SHP77 (cell line): ENCODE measurements around the gene AGBL1.

Experiments used
- DNase-seq, 2 experiments: peaks; one replicate each; lab custom pipeline; 2025; lab: John Stamatoyannopoulos, UW

Gene AGBL1

DNA sequence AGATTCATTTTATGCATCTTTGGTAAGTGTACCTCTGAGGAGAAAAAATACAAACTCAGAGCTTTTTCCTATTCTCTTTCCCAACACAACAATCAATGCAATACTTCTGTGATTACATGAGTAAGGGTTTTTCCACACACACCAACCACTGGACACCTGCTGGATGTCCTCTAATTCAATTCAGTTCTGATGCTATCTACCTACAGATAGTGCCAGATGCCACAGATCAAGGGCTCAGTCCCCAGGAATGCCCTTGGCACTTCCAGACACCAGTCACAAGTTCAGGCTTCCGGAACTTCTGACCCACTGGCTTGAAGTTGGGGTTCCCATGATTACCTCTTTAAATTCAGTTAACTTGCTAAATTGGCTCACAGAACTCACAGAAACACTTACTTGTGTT, 511.5 kb downstream of the AGBL1 start:
- no peak for DNase-seq

DNA sequence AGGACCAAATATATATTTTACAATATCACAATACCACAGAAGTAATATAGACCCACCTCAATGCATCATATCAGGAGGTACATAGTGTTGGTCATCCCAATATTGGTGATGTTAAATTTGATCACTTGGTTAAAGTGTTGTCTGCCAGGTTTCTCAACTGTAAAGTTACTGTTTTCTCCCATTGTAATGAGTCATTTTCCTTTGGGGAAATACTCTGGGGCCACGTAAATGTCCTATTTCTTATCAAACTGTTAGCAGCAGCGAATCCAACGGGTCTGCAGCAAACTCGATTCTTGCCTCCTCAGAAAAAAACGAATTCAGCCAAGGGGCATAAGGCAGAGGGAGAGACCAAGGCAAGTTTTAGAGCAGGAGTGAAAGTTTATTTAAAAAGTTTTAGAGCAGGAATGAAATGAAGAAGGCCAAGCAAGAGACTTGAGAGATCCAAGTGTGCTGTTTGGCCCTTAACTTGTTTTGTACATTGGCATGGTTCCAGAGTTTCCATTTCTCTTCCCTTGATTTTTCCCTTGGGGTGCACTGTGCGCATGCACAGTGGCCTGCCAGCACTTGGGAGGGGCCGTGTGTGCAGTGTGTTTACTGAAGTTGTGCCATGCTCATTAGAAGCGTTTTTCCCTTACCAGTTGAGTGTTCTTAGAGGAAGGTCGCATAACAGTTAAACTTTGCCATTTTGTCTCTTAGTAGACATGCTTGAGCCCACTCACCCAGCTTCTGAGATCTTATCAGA, 512.5 kb downstream of the AGBL1 start:
- no peak for DNase-seq

DNA sequence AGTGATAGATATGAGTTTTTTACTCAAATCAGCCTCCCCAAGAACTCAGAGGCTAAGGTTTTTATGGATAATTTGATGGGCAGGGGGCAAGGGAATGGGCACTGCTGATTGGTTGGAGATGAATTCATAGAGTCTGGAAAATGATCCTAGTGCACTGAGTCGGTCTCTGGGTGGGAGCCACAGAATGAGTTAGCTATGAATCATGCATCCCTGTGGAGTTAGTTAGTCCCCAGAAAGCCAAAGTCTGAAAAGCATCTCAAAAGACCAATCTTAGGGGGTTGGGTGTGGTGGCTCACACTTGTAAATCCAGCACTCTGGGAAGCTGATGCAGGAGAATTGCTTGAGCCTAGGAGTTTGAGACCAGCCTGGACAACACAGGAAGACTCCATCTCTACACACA, 516.1 kb downstream of the AGBL1 start:
- no peak for DNase-seq

DNA sequence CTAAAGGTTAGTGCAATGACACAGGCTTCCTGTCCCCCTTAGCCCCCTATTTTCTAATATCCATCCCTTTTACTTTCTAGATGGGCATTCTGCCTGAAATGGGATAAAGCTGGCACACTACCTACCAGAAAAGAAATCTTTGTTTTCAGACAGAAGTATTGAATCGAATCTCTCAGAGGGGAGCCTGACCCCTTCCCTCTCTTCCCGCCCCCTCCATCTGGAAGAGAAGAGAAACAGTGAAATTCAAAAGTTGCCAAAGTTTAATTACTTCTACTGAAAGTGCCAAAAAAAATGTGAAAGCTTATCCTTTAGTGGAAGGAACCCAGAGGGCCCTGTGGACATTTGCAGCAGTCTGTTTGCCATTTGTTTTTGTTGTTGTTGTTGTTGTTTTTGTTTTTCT, 523.8 kb downstream of the AGBL1 start:
- DNase-seq = no peak

- peak; percentile 76 to 89 for DNase-seq
These were observed 529.0 kb downstream of the AGBL1 start for GRCh38 chr15:86608461-86609205.

DNA sequence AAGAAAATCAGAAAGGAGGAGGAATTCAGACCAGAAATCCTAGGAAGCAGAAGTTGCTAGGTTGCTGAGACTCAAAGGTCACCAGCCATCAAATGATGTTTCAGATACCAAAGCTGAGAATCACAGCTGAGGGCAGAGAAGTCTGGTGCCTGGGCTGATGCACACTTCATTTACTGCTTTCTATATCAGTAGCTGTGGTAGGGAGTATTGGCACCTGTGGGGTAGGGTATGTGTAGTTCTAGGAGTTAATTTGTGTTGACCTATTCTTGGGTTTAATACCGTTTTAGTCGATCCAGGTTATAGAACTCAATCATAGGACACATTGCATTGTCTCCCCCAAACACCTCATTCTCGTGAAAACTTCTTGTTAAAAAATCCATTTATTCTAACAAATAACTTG, 529.6 kb downstream of the AGBL1 start:
- DNase-seq = no peak

GRCh38 chr15:86610038-86610437, 530.4 kb downstream of the AGBL1 start:
- DNase-seq = no peak

DNA sequence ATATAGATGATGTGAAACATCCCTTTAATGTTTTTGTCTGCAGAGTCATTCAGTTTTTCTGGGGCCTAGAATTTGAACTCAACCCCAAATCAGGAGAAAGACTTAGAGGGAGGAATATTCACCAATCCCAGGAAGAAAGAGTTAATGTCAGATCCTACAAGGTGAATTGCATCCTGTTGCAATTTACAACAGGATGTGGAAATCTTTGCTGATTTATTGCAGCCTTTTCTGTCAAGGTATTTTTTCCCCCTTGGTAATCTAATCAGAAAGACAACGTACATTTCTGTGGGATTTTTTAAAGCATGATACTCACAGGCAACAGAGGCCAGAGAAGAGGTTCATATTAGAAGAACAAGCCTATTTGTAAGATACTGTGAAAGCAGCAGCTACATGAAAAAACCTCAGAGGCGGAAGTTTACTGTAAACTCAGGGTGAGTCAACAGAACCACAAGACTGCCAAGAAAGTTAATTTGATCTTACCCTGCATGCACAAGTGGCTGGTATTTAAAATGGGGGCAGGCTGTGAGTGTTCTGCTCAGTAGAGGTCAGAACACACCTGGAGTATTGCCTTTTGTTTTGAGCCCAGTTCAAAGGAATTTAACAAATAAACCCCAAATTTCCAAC, 531.9 kb downstream of the AGBL1 start:
- no peak for DNase-seq

DNA sequence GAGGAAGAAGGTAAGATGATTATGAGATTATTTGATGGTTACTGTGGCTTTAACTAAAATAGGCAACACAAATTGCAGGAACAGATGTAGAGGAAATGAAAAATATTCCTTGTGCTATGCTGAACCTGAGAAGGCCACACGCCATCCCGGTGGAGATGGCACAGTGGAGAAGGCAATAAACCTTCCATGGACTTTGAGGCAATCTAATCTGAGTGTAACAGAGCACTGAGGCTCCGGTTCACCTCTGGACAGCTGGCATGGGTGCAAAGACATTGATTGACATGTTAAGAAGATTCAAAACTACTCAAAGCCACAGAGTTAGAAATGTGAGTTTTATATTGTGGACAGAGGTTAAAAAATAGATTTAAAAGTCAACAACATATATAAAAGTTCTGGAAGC, 535.7 kb downstream of the AGBL1 start:
- no peak for DNase-seq

DNA sequence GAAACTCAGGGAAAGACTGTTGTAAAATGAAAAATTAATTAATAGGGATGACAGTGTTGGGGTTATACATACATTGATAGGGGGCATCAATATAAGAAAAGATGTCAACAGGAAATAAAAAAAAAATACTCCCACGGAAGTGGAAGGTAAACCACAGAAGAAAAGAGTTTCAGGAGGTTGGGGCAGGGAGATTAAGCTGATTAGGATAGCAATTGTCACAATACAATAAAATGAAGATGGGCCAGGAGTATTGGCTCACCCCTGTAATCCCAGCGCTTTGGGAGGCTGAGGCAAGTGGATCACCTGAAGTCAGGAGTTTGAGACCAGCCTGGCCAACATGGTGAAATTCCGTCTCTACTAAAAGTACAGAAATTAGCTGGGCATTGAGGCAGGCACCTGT, 536.1 kb downstream of the AGBL1 start:
- no peak for DNase-seq

GRCh38 chr15:86616771-86617170, 537.1 kb downstream of the AGBL1 start:
- no peak for DNase-seq

DNA sequence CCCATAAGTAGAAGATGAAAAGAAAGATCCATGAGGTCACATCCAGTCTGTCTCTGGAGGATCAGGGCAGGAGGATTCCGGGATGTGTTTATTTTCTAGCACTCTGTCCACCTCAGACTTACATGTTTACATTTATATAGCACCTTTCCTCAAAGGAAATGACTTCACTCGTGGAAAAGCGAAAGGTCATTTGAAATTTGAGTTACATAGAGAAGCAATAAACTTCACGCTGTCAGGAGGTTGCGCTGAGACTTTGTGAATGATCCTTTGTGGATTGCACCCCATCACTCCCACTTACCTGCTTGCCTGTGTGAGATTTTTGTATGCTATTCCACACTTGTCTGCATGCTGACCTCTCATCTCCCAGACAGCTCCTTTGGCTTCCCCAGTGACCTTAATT, 540.5 kb downstream of the AGBL1 start:
- DNase-seq = no peak

DNA sequence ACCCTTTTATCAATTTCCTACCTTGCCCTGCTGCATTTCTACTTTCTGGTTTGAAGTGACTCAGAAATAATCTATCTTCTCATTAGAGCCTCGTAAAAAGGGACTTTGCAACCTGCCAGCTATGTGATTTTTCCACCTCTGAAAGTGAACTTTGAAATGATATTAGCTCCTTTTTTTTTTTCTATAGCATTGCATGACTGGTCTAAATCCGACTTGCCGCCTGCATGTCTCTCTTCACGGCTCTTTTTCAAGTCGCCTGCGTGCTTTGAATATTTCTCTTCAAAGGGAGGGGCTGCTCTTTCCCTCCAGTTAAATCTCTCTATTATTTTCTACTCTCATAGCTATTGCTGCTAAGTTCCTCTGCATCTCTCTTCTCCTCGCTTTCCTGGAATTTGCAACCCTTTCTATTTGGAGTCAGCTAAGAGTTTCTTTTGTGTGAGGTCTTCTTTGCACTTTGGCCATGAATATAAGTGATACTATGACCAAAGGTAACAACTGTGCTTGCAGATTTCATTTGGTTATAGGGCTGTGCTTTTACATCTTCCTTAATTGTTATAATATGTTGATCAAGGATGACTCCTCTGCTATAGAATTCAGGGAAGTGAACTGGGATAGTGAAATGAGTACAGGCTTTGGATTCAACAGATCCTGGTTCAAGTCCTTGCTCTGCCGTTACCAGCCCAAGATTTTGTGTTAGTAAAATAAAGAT, 541.1 kb downstream of the AGBL1 start:
- no peak for DNase-seq

- DNase-seq = no peak
These were observed 543.6 kb downstream of the AGBL1 start for GRCh38 chr15:86623236-86623635.

DNA sequence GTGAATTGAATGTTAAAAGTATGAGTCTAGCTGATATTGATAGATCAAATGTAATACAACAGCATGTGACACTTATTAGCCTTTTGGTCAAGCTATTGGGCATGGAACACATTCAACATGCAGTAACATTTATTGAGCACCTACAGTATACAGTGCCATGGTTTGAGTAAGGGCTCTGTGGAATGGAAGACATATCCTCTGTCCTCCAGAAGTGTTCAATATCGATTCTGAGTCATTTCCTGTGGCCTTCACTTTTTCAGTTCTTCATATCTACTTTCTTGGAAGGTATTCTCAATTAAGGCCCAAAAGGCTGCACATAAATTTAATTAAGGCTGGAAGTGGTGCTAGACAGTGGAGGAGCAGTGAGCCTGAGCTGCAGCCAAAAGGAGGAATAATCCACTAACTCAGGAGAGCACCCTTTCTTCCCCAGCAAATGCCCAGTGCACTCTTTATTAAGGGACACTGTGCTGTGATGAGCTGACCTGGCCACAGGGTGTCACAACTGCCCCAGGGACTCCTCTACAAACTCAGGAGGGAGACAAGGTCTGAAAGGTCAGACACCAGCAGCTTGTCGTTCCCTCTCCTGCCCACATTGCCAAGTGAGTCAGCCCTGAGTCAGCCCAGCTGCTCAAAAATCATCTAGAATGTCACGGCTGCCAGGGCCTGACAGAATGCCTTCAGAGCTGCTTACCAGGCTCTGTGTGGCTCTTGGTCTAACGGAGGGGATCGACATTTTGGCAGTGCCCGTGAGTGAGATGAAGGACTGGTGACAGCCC, 544.8 kb downstream of the AGBL1 start:
- peak; percentile 92 to 95 for DNase-seq

DNA sequence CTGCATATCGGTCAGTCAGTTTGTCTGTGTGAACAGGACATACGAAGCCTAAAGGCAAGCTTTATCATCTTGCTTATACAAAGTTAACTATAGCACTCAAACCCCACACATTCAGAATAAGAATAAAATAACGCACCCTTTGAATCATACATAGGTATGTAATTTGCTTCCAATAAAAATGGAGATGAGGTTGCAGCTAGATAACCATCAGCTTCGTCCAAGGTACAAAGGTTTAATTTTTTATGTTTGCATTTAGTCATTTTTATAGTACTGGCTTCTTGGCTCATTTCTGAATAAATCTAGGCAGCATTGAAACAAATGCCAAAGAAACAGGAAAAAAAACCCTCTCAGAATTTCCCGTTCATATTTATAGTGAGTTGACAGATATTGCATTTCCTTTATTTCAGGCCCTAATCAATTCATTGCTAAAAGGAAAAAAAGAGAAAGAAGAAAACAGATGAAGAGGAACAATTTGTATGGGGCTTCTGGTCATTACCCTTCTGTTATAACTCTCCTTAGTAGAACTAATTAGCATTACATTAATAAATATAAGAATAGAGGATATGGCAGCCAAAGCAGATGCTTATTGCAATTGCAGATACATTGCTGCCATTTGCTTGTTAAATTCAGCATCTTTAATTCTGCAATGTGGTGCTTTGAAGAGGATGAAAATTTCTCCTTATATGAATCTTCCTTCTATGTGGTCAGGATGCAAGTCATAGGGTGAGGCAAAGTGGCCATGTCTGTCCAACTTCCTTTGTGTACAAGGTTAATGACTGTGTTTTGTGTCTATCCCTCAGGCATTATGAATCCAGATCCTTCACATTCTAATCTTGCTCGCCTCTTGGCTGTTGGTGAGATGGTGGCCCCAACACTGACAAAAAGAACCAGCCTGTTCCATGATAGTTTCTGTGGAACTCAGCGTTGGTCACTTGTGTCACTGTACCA, 550.0 kb downstream of the AGBL1 start:
- DNase-seq = no peak

- DNase-seq = no peak
These were observed 551.3 kb downstream of the AGBL1 start for GRCh38 chr15:86630946-86631345.

GRCh38 chr15:86634146-86634545, 554.5 kb downstream of the AGBL1 start:
- no peak for DNase-seq

- no peak for DNase-seq
These were observed 555.4 kb downstream of the AGBL1 start for GRCh38 chr15:86634992-86635638.

DNA sequence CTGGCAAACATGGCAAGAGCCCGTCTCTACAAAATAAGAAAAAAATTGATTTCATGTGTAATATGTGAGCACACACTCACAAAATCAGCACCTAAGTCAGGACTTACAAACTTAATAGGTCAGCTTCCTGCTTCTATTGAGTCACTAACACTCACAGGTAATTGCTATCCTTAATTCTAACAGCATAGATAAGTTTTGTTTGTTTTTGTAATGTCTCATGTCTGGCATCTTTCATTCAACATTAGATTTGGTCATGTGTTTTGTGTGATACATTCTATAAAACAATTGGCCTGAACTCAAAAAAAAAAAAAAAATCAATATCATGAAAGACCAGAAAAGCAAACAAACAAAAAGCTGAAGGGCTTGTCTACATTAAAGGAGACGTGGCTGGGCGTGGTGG, 564.7 kb downstream of the AGBL1 start:
- no peak for DNase-seq
